ENCODE data around the gene AGBL1.

GRCh38 chr15:86916671-86917360, 837.1 kb downstream of the AGBL1 start:
- no peak for TF ChIP-seq CTCF (conservative IDR thresholded peaks at IDR 0.05)
- TF ChIP-seq EZH2 (IDR thresholded peaks at IDR 0.05; ENCODE audit: low read depth): no peak

Measured in PC-9 (cell line).